Measurements from ENCODE around the gene RFTN1. TPM values are rescaled to one million over a fixed set of nuclear protein-coding genes. Genes with fewer than 3 reads are reported as not detected.
A peak's percentile ranks its signal among the peaks of the same experiment; 100 is the strongest.
"Not testable (repeated sequence)": the region's sequence is repeated elsewhere in the genome, so short reads cannot be mapped to it uniquely, and the experiment has no call there.

RFTN1 gene
- total and polyA plus RNA-seq, 7 experiments from 2014 or later: 44.8 to 68.8 (median 53.2) TPM

- H3K9me3 ChIP-seq (ENCODE audit: control insufficient read depth in 2 of 3, low read length in 3 of 3): no peaks in the 10 kb centered on the region
- no peaks in the 10 kb centered on the region for H3K27me3 Mint-ChIP-seq
- H3K4me3 ChIP-seq (ENCODE audit: low read length): no peak overlapping the region
- H3K4me1 Mint-ChIP-seq: peaks cover 53 to 79% (median 67%) of the 10 kb centered on the region in 7 donors
- ChIA-PET CTCF (interaction anchor here (0.7 to 1.8 kb wide), 5 partner anchors 20 to 205 kb away, joined by 3 to 6 read pairs (median 3); no protein-coding TSS in a partner anchor), POLR2A (interaction anchor here (0.7 to 2.8 kb wide), 9 partner anchors 9 to 160 kb away, joined by 3 to 29 read pairs (median 4); no protein-coding TSS in a partner anchor)
- no peak overlapping the region for H3K27ac ChIP-seq (ENCODE audit: low read depth, low read length)
- peak overlapping the region; percentile 1 to 87 (median 60) for H3K27ac Mint-ChIP-seq
- peak; percentile 66 for ATAC-seq
- H3K27me3 ChIP-seq (ENCODE audit: control insufficient read depth in 2 of 2, insufficient read depth in 2 of 2, low read length in 2 of 2): no peaks in the 10 kb centered on the region
- peak in 6 of 9 donors; percentile 16 to 50 (median 35) for DNase-seq
- peaks cover 19 to 43% (median 33%) of the 10 kb centered on the region in 5 donors for H3K36me3 Mint-ChIP-seq
- intact Hi-C loops (cut with micrococcal nuclease): loop anchor here in 1 of 2 donors (1.0 to 2.0 kb wide), 2 partner anchors 13 to 16 kb away; no protein-coding TSS in a partner anchor
- H3K4me1 ChIP-seq (ENCODE audit: control insufficient read depth in 2 of 2, insufficient read depth in 2 of 2, low read length in 2 of 2): peaks cover 40 to 41% of the 10 kb centered on the region in 2 donors
- H3K4me3 Mint-ChIP-seq: peak overlapping the region; percentile 1 to 71 (median 52)
- peaks cover 0 to 7% (median 0%) of the 10 kb centered on the region in 11 donors for H3K9me3 Mint-ChIP-seq
- peaks cover 4 to 18% (median 6%) of the 10 kb centered on the region in 3 experiments for H3K36me3 ChIP-seq (ENCODE audit: control insufficient read depth in 2 of 3, insufficient read depth in 3 of 3, low read length in 3 of 3)
Observed at GRCh38 chr3:16496008-16496407, 17.5 kb downstream of the RFTN1 start.

- ATAC-seq (no peak), DNase-seq (no peak)
- Histone ChIP-seq H3K27ac (ENCODE audit: low read depth, low read length) (no peak overlapping the region), H3K36me3 (ENCODE audit: control insufficient read depth in 2 of 3, insufficient read depth in 3 of 3, low read length in 3 of 3) (peaks cover 6 to 27% (median 8%) of the 10 kb centered on the region in 3 experiments), H3K4me3 (ENCODE audit: low read length) (no peak overlapping the region), H3K27me3 (ENCODE audit: control insufficient read depth in 2 of 2, insufficient read depth in 2 of 2, low read length in 2 of 2) (no peaks in the 10 kb centered on the region), H3K9me3 (ENCODE audit: control insufficient read depth in 2 of 3, low read length in 3 of 3) (no peaks in the 10 kb centered on the region), H3K4me1 (ENCODE audit: control insufficient read depth in 2 of 2, insufficient read depth in 2 of 2, low read length in 2 of 2) (peaks cover 40 to 41% of the 10 kb centered on the region in 2 donors)
- Mint-ChIP-seq H3K4me1 (peaks cover 52 to 74% (median 64%) of the 10 kb centered on the region in 7 donors), H3K4me3 (peak overlapping the region in 7 of 10 donors; percentile 9 to 71 (median 30)), H3K27me3 (no peaks in the 10 kb centered on the region), H3K36me3 (peaks cover 21 to 41% (median 32%) of the 10 kb centered on the region in 5 donors), H3K9me3 (peaks cover 0 to 4% (median 0%) of the 10 kb centered on the region in 11 donors), H3K27ac (peak overlapping the region; percentile 20 to 84 (median 42))
- ChIA-PET POLR2A (interaction anchor here (1.6 to 2.8 kb wide), 3 partner anchors 12 to 21 kb away, joined by 6 to 29 read pairs (median 10); no protein-coding TSS in a partner anchor), CTCF (interaction anchor here (0.6 to 1.8 kb wide), 2 partner anchors 34 to 206 kb away, joined by 5 to 6 read pairs; no protein-coding TSS in a partner anchor)
- intact Hi-C loops (cut with micrococcal nuclease): no loop called here
Observed at GRCh38 chr3:16494814-16495431, 18.6 kb downstream of the RFTN1 start.

- Histone ChIP-seq H3K9me3 (ENCODE audit: control insufficient read depth in 2 of 3, low read length in 3 of 3) (no peaks in the 10 kb centered on the region), H3K27me3 (ENCODE audit: control insufficient read depth in 2 of 2, insufficient read depth in 2 of 2, low read length in 2 of 2) (no peaks in the 10 kb centered on the region), H3K4me1 (ENCODE audit: control insufficient read depth in 2 of 2, insufficient read depth in 2 of 2, low read length in 2 of 2) (peaks cover 34 to 38% of the 10 kb centered on the region in 2 donors), H3K27ac (ENCODE audit: low read depth, low read length) (no peak overlapping the region), H3K4me3 (ENCODE audit: low read length) (no peak overlapping the region), H3K36me3 (ENCODE audit: control insufficient read depth in 2 of 3, insufficient read depth in 3 of 3, low read length in 3 of 3) (peaks cover 6 to 27% (median 8%) of the 10 kb centered on the region in 3 experiments)
- DNase-seq: no peak
- Mint-ChIP-seq H3K9me3 (peaks cover 0 to 3% (median 0%) of the 10 kb centered on the region in 11 donors), H3K4me1 (peaks cover 52 to 70% (median 59%) of the 10 kb centered on the region in 7 donors), H3K27ac (peak overlapping the region in 2 of 9 donors; percentile 42 to 63), H3K27me3 (no peaks in the 10 kb centered on the region), H3K36me3 (peaks cover 27 to 41% (median 37%) of the 10 kb centered on the region in 5 donors), H3K4me3 (no peak overlapping the region)
- intact Hi-C loops (cut with micrococcal nuclease): no loop called here
- POLR2A ChIA-PET: interaction anchor here (2.0 kb wide), 1 partner anchor 22 kb away, joined by 6 read pairs; no protein-coding TSS in a partner anchor
- CTCF ChIA-PET: no interaction called here
- no peak for ATAC-seq
Observed at GRCh38 chr3:16494094-16494493, 19.4 kb downstream of the RFTN1 start.

- ATAC-seq (no peak), DNase-seq (no peak)
- Mint-ChIP-seq H3K27me3 (no peaks in the 10 kb centered on the region), H3K27ac (peak overlapping the region in 4 of 9 donors; percentile 1 to 88 (median 36)), H3K4me3 (no peak overlapping the region), H3K36me3 (peaks cover 39 to 63% (median 53%) of the 10 kb centered on the region in 5 donors), H3K9me3 (peaks cover 0 to 6% (median 0%) of the 10 kb centered on the region in 11 donors), H3K4me1 (peaks cover 32 to 56% (median 43%) of the 10 kb centered on the region in 7 donors)
- Histone ChIP-seq H3K4me3 (ENCODE audit: low read length) (no peak overlapping the region), H3K9me3 (ENCODE audit: control insufficient read depth in 2 of 3, low read length in 3 of 3) (no peaks in the 10 kb centered on the region), H3K27ac (ENCODE audit: low read depth, low read length) (no peak overlapping the region), H3K36me3 (ENCODE audit: control insufficient read depth in 2 of 3, insufficient read depth in 3 of 3, low read length in 3 of 3) (peaks cover 6 to 27% (median 8%) of the 10 kb centered on the region in 3 experiments), H3K4me1 (ENCODE audit: control insufficient read depth in 2 of 2, insufficient read depth in 2 of 2, low read length in 2 of 2) (peaks cover 4 to 7% of the 10 kb centered on the region in 2 donors), H3K27me3 (ENCODE audit: control insufficient read depth in 2 of 2, insufficient read depth in 2 of 2, low read length in 2 of 2) (no peaks in the 10 kb centered on the region)
- intact Hi-C loops (cut with micrococcal nuclease): no loop called here
- ChIA-PET CTCF (interaction anchor here (1.1 kb wide), 1 partner anchor 225 kb away, joined by 3 read pairs; the partner anchor contains the start of gene OXNAD1), POLR2A (interaction anchor here (0.8 kb wide), 1 partner anchor 22 kb away, joined by 3 read pairs; no protein-coding TSS in a partner anchor)
Observed at GRCh38 chr3:16490062-16490619, 23.4 kb downstream of the RFTN1 start.

- DNase-seq; H3K27me3 ChIP-seq (ENCODE audit: control insufficient read depth in 2 of 2, insufficient read depth in 2 of 2, low read length in 2 of 2); H3K4me3 Mint-ChIP-seq; H3K9me3 Mint-ChIP-seq; ATAC-seq; POLR2A ChIA-PET; H3K4me3 ChIP-seq (ENCODE audit: low read length); H3K4me1 ChIP-seq (ENCODE audit: control insufficient read depth in 2 of 2, insufficient read depth in 2 of 2, low read length in 2 of 2); H3K27ac ChIP-seq (ENCODE audit: low read depth, low read length); H3K9me3 ChIP-seq (ENCODE audit: control insufficient read depth in 2 of 3, low read length in 3 of 3); H3K27me3 Mint-ChIP-seq: not testable (repeated sequence)
- H3K36me3 Mint-ChIP-seq: peaks cover 39 to 66% (median 53%) of the 10 kb centered on the region in 5 donors
- intact Hi-C loops (cut with micrococcal nuclease): loop anchor here in 1 of 2 donors (10.0 kb wide), 1 partner anchor 355 kb away; no protein-coding TSS in a partner anchor
- H3K36me3 ChIP-seq (ENCODE audit: control insufficient read depth in 2 of 3, insufficient read depth in 3 of 3, low read length in 3 of 3): peaks cover 6 to 27% (median 8%) of the 10 kb centered on the region in 3 experiments
- CTCF ChIA-PET: interaction anchor here (0.6 kb wide), 1 partner anchor 1184 kb away, joined by 5 read pairs; no protein-coding TSS in a partner anchor
- peak overlapping the region in 5 of 9 donors; percentile 0 to 88 (median 34) for H3K27ac Mint-ChIP-seq
- H3K4me1 Mint-ChIP-seq: peaks cover 26 to 54% (median 43%) of the 10 kb centered on the region in 7 donors
Observed at GRCh38 chr3:16489326-16490061, 24.0 kb downstream of the RFTN1 start.

- no peaks in the 10 kb centered on the region for H3K9me3 ChIP-seq (ENCODE audit: control insufficient read depth in 2 of 3, low read length in 3 of 3)
- peaks cover 0 to 9% of the 10 kb centered on the region in 2 donors for H3K4me1 ChIP-seq (ENCODE audit: control insufficient read depth in 2 of 2, insufficient read depth in 2 of 2, low read length in 2 of 2)
- peaks cover 0 to 6% (median 0%) of the 10 kb centered on the region in 11 donors for H3K9me3 Mint-ChIP-seq
- ChIA-PET POLR2A (interaction anchor here (0.6 kb wide), 1 partner anchor 21 kb away, joined by 3 read pairs; no protein-coding TSS in a partner anchor), CTCF (no interaction called here)
- H3K4me3 ChIP-seq (ENCODE audit: low read length): no peak overlapping the region
- DNase-seq (no peak), ATAC-seq (no peak)
- H3K36me3 Mint-ChIP-seq: peaks cover 39 to 71% (median 53%) of the 10 kb centered on the region in 5 donors
- H3K36me3 ChIP-seq (ENCODE audit: control insufficient read depth in 2 of 3, insufficient read depth in 3 of 3, low read length in 3 of 3): peaks cover 6 to 27% (median 8%) of the 10 kb centered on the region in 3 experiments
- peaks cover 26 to 59% (median 46%) of the 10 kb centered on the region in 7 donors for H3K4me1 Mint-ChIP-seq
- peak overlapping the region in 5 of 9 donors; percentile 8 to 51 (median 11) for H3K27ac Mint-ChIP-seq
- H3K4me3 Mint-ChIP-seq: no peak overlapping the region
- H3K27me3 Mint-ChIP-seq: no peaks in the 10 kb centered on the region
- intact Hi-C loops (cut with micrococcal nuclease): loop anchor here in 1 of 2 donors (10.0 kb wide), 1 partner anchor 356 kb away; no protein-coding TSS in a partner anchor
- H3K27ac ChIP-seq (ENCODE audit: low read depth, low read length): no peak overlapping the region
- no peaks in the 10 kb centered on the region for H3K27me3 ChIP-seq (ENCODE audit: control insufficient read depth in 2 of 2, insufficient read depth in 2 of 2, low read length in 2 of 2)
Observed at GRCh38 chr3:16488637-16489036, 24.9 kb downstream of the RFTN1 start.

All from naive thymus-derived CD4-positive, alpha-beta T cell (primary cell).